Colonic mucosa (tissue), 4 donors: Measurements from ENCODE around the gene RARB. TPM values are rescaled to one million over a fixed set of nuclear protein-coding genes. Genes with fewer than 3 reads are reported as not detected.

Experiments
- DNase-seq: peaks from one replicate; pipeline ENCODE4 v3.0.0-alpha.2; 2020
- H3K27ac ChIP-seq: fragments of 200-600 bp; one replicate; pipeline ENCODE4 v1.8.0; 2021
- H3K27me3 ChIP-seq: fragments of 200-600 bp; one replicate; pipeline ENCODE4 v1.8.0; 2021
- H3K36me3 ChIP-seq: fragments of 200-600 bp; one replicate; pipeline ENCODE4 v1.8.0; 2021
- H3K4me1 ChIP-seq: fragments of 200-600 bp; one replicate; pipeline ENCODE4 v1.8.0; 2021; ENCODE audit warnings: mild to moderate bottlenecking
- H3K4me3 ChIP-seq: fragments of 200-600 bp; one replicate; pipeline ENCODE4 v1.8.0; 2021
- H3K9ac ChIP-seq, 2 donors: one replicate each; pipeline ENCODE4 v1.7.0; 2013; ENCODE audit warnings: control low read depth in 2 of 2, low read depth in 2 of 2, low read length in 2 of 2
- H3K9me3 ChIP-seq: fragments of 200-600 bp; one replicate; pipeline ENCODE4 v1.8.0; 2021
- intact Hi-C: fragments of 100-400 bp; cut with DNase I; formaldehyde crosslinking; loops from one replicate; pipeline ENCODE4 v1.14.1; 2022
- total RNA-seq, 2 donors: library from RNA; stranded (reverse); fragmentation: NEBNext Ultra II Directional in 1 of 2; extraction: Animal tissue kit (Norgen Biotek cat#: 25700) in 1 of 2; gene quantifications; one replicate each; pipeline ENCODE4 v1.2.1, GENCODE V29; 2021
- TF ChIP-seq, protein P1 (sequence below): fragments of 200-600 bp; IDR thresholded peaks from one replicate; pipeline ENCODE4 v1.8.0; 2022; ENCODE audit warnings: antibody characterized with exemption, mild to moderate bottlenecking
- donor health status: healthy.
- donor health status: DM: no; HTN: no; CAD: no.
- donor health status: DM: no; HTN: no; CAD: no.

RARB gene
- total RNA-seq, 2 donors from 2014 or later: 0.54 to 0.74 TPM

DNA sequence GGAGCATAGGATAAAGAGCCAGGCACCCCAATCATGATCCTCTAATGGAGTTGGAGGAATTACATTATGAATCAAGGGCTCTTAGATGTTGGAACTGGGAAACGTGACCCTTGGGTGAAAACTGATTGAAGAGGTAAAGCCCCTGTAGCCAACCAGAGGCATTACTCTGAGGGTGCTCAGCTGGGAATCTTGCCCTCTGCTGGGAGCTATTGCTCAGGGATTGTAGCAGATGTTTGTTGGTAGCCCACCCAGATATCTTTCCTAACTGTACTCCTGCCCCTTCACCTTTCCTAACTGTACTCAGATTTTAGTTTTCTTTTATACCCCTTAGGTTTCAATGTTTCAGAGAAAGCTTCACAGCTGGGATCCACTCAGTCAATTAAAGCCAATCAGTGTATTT is 74.2 kb downstream of the RARB start:
- DNase-seq: no peak
- Histone ChIP-seq H3K36me3 (no peaks in the 10 kb centered on the region), H3K4me1 (no peaks in the 10 kb centered on the region), H3K9ac (no peak overlapping the region), H3K9me3 (no peaks in the 10 kb centered on the region), H3K4me3 (no peak overlapping the region), H3K27me3 (no peaks in the 10 kb centered on the region), H3K27ac (no peak overlapping the region)
- TF ChIP-seq, protein P1, sequence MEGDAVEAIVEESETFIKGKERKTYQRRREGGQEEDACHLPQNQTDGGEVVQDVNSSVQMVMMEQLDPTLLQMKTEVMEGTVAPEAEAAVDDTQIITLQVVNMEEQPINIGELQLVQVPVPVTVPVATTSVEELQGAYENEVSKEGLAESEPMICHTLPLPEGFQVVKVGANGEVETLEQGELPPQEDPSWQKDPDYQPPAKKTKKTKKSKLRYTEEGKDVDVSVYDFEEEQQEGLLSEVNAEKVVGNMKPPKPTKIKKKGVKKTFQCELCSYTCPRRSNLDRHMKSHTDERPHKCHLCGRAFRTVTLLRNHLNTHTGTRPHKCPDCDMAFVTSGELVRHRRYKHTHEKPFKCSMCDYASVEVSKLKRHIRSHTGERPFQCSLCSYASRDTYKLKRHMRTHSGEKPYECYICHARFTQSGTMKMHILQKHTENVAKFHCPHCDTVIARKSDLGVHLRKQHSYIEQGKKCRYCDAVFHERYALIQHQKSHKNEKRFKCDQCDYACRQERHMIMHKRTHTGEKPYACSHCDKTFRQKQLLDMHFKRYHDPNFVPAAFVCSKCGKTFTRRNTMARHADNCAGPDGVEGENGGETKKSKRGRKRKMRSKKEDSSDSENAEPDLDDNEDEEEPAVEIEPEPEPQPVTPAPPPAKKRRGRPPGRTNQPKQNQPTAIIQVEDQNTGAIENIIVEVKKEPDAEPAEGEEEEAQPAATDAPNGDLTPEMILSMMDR: no peak
- intact Hi-C loops: no loop called here

GRCh38 chr3:25503898-25504301 is 75.8 kb downstream of the RARB start:
- Histone ChIP-seq H3K27me3 (no peaks in the 10 kb centered on the region), H3K9ac (no peak overlapping the region), H3K27ac (no peak overlapping the region), H3K4me3 (no peak overlapping the region), H3K9me3 (no peaks in the 10 kb centered on the region), H3K4me1 (no peaks in the 10 kb centered on the region), H3K36me3 (no peaks in the 10 kb centered on the region)
- intact Hi-C loops: no loop called here
- TF ChIP-seq, protein P1: no peak
- no peak for DNase-seq

DNA sequence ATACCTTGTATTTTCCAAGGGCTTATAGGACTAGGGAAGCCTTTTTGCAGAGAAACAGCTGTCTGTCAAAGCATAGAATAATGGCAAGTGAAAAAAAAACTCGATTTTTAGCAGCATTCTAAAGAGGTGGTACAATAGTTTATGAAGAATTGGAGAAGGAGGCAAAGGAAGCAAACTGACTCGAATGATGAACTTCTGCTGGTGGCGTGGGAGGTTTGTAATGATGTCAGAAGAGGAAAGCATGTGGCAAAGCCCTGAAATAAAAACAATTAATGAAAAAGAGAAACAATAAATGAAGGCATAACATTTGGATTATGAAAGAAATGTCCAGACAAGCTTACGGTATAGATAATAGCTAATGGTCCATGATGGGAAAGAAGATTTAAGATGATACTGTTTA is 77.5 kb downstream of the RARB start:
- no peak overlapping the region for H3K27ac ChIP-seq
- H3K9ac ChIP-seq: no peak overlapping the region
- DNase-seq: no peak
- H3K4me1 ChIP-seq: no peaks in the 10 kb centered on the region
- H3K4me3 ChIP-seq: no peak overlapping the region
- intact Hi-C loops: no loop called here
- no peaks in the 10 kb centered on the region for H3K27me3 ChIP-seq
- H3K9me3 ChIP-seq: no peaks in the 10 kb centered on the region
- TF ChIP-seq, protein P1: no peak
- H3K36me3 ChIP-seq: no peaks in the 10 kb centered on the region

GRCh38 chr3:25507811-25508210 is 79.7 kb downstream of the RARB start:
- H3K4me3 ChIP-seq: no peak overlapping the region
- DNase-seq: no peak
- no peak overlapping the region for H3K9ac ChIP-seq
- H3K4me1 ChIP-seq: no peaks in the 10 kb centered on the region
- no peaks in the 10 kb centered on the region for H3K36me3 ChIP-seq
- intact Hi-C loops: no loop called here
- TF ChIP-seq, protein P1: no peak
- no peak overlapping the region for H3K27ac ChIP-seq
- no peaks in the 10 kb centered on the region for H3K27me3 ChIP-seq
- H3K9me3 ChIP-seq: no peaks in the 10 kb centered on the region

- Histone ChIP-seq H3K4me3 (no peak overlapping the region), H3K9ac (no peak overlapping the region), H3K27ac (no peak overlapping the region), H3K27me3 (no peaks in the 10 kb centered on the region), H3K36me3 (no peaks in the 10 kb centered on the region), H3K9me3 (no peaks in the 10 kb centered on the region), H3K4me1 (no peaks in the 10 kb centered on the region)
- intact Hi-C loops: no loop called here
- TF ChIP-seq, protein P1: no peak
- DNase-seq: no peak
Observed at GRCh38 chr3:25508433-25508832, 80.4 kb downstream of the RARB start.

DNA sequence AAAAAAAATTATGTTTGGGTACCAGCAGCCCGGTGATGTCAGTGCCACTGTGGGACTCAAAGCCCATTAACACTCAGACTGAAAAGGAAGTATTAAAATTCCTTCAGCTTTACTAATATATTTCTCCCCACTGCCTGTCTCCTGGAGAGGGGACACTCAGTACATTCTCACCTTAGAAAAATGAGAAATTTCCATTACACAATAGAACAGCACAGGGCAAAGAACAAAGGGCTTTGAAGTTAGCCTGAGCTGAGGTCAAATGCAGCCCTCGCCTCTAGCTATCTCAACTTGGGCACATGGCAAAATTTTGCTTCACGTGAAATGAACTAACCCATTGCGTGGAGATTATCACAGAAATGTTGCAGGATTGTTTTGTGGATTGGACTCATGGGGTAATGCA is 80.8 kb downstream of the RARB start:
- no peak for DNase-seq
- Histone ChIP-seq H3K27me3 (no peaks in the 10 kb centered on the region), H3K4me3 (no peak overlapping the region), H3K9me3 (no peaks in the 10 kb centered on the region), H3K4me1 (no peaks in the 10 kb centered on the region), H3K36me3 (no peaks in the 10 kb centered on the region), H3K9ac (no peak overlapping the region), H3K27ac (no peak overlapping the region)
- TF ChIP-seq, protein P1: no peak
- intact Hi-C loops: no loop called here
